Panc1 (cell line): Measurements from ENCODE around the gene DENND6B.

ENCODE experiments used
- CTCF ChIP-seq: fragments of 450-650 bp; IDR thresholded peaks from 2 replicates; pipeline ENCODE4 v1.5.1; 2017; ENCODE audit warnings: mild to moderate bottlenecking
- POLR2AphosphoS5 ChIP-seq: IDR thresholded peaks from 2 replicates; pipeline ENCODE4 v1.6.1; 2012; ENCODE audit warnings: mild to moderate bottlenecking, low read depth, low read length, moderate library complexity

DNA sequence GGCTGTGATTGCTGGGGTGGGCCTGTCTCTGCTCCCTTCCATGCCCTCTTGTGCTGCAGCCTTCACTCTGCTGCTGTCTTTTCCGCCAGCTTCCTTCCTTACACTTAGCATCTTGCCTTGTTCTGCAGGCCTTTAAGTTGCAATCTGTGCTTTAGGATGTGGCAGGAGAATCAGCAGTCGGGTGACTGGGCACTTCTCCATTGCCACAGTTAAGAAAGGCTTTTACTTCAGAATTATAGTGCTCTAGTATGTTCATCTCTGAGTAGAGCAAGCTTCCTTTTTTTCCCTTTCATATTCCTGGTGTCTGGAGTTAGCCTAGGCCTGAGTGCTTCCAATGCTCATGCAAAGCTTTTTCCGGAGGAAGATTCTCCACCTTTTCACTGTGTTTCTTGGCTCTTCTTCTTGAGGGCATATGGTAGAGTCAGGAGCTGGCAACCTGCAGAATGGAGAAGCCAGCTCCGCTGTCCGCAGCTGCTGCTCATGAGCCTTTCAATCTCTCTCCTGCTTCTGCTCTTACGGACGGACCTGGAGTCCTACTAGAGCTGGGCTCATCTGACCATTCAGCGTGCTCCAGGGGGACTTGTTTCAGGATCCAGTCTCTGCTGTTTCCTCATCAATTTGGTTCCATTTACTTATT is 36.5 kb upstream of the DENND6B start:
- TF ChIP-seq CTCF (no peak), POLR2AphosphoS5 (no peak)
